ENCODE results near the gene MYO1A.

- TF ChIP-seq CTCF (IDR thresholded peaks at IDR 0.05) (no peak), POLR2AphosphoS5 (IDR thresholded peaks at IDR 0.05) (no peak), POLR2A (IDR thresholded peaks at IDR 0.05) (no peak), EP300 (IDR thresholded peaks at IDR 0.05) (no peak)
These were observed 42.0 kb upstream of the MYO1A start for GRCh38 chr12:57091638-57092528.

Data from stomach (tissue), 4 donors.